Measurements from ENCODE around the gene CREBBP. TPM values are rescaled to one million over a fixed set of nuclear protein-coding genes. Genes with fewer than 3 reads are reported as not detected.

Gene CREBBP
- total and polyA plus RNA-seq, 2 experiments from 2014 or later = 36.9 to 54.8 TPM

DNA sequence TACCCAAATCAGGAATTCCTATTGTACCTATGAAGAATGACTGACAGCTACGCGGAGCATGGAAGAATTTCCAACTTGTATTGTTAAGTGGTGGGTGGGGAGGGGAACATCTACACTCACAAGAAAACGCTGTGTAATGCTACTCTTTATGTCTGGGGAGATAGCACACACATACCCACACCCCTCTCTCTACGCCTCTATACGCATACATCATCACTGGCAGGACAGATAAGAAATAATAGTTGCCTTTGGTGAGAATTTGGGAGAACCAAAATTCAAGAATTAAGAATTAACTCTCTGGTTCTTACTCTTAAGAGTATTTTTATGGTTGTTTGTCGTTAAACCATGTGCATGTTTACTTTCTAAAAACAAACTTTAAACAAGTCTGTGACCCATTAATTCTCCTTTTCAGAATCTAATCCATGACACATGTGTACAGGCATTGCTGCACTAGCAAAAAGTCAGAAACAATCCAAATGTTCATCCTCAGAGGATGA, 33.9 kb downstream of the CREBBP start:
- Histone ChIP-seq H3F3A (replicated peaks; ENCODE audit: low read depth) (no peaks in the 10 kb centered on the region), H3K4me3 (no peak overlapping the region), H3K79me2 (replicated peaks; ENCODE audit: insufficient read depth) (peaks cover 95% of the 10 kb centered on the region), H3K27ac (ENCODE audit: low read depth) (no peak overlapping the region), H3K4me1 (ENCODE audit: insufficient read depth) (peaks cover 14% of the 10 kb centered on the region), H3K9me2 (ENCODE audit: insufficient read depth) (no peaks in the 10 kb centered on the region), H3K36me3 (ENCODE audit: insufficient read depth) (peaks cover 5% of the 10 kb centered on the region; the same call in 1 of the 2 replicates), H3K27me3 (ENCODE audit: insufficient read depth) (no peaks in the 10 kb centered on the region), H2AFZ (no peak overlapping the region), H4K20me1 (replicated peaks; ENCODE audit: insufficient read depth) (peaks cover 52% of the 10 kb centered on the region), H3K4me2 (no peak overlapping the region)
- Mint-ChIP-seq H3K9me3 (no peaks in the 10 kb centered on the region), H3K27me3 (ENCODE audit: insufficient read depth, low read depth, poor library complexity) (no peaks in the 10 kb centered on the region), H3K4me3 (no peak overlapping the region), H3K27ac (no peak overlapping the region), H3K4me1 (peaks cover 14% of the 10 kb centered on the region), H3K36me3 (ENCODE audit: low read depth) (peaks cover 31% of the 10 kb centered on the region)
- no peak for DNase-seq (ENCODE audit: low spot score)
- no peak for ATAC-seq
- TF ChIP-seq JUNB (IDR thresholded peaks at IDR 0.05; ENCODE audit: unreplicated experiment) = no peak
- TF ChIP-seq, protein P1, sequence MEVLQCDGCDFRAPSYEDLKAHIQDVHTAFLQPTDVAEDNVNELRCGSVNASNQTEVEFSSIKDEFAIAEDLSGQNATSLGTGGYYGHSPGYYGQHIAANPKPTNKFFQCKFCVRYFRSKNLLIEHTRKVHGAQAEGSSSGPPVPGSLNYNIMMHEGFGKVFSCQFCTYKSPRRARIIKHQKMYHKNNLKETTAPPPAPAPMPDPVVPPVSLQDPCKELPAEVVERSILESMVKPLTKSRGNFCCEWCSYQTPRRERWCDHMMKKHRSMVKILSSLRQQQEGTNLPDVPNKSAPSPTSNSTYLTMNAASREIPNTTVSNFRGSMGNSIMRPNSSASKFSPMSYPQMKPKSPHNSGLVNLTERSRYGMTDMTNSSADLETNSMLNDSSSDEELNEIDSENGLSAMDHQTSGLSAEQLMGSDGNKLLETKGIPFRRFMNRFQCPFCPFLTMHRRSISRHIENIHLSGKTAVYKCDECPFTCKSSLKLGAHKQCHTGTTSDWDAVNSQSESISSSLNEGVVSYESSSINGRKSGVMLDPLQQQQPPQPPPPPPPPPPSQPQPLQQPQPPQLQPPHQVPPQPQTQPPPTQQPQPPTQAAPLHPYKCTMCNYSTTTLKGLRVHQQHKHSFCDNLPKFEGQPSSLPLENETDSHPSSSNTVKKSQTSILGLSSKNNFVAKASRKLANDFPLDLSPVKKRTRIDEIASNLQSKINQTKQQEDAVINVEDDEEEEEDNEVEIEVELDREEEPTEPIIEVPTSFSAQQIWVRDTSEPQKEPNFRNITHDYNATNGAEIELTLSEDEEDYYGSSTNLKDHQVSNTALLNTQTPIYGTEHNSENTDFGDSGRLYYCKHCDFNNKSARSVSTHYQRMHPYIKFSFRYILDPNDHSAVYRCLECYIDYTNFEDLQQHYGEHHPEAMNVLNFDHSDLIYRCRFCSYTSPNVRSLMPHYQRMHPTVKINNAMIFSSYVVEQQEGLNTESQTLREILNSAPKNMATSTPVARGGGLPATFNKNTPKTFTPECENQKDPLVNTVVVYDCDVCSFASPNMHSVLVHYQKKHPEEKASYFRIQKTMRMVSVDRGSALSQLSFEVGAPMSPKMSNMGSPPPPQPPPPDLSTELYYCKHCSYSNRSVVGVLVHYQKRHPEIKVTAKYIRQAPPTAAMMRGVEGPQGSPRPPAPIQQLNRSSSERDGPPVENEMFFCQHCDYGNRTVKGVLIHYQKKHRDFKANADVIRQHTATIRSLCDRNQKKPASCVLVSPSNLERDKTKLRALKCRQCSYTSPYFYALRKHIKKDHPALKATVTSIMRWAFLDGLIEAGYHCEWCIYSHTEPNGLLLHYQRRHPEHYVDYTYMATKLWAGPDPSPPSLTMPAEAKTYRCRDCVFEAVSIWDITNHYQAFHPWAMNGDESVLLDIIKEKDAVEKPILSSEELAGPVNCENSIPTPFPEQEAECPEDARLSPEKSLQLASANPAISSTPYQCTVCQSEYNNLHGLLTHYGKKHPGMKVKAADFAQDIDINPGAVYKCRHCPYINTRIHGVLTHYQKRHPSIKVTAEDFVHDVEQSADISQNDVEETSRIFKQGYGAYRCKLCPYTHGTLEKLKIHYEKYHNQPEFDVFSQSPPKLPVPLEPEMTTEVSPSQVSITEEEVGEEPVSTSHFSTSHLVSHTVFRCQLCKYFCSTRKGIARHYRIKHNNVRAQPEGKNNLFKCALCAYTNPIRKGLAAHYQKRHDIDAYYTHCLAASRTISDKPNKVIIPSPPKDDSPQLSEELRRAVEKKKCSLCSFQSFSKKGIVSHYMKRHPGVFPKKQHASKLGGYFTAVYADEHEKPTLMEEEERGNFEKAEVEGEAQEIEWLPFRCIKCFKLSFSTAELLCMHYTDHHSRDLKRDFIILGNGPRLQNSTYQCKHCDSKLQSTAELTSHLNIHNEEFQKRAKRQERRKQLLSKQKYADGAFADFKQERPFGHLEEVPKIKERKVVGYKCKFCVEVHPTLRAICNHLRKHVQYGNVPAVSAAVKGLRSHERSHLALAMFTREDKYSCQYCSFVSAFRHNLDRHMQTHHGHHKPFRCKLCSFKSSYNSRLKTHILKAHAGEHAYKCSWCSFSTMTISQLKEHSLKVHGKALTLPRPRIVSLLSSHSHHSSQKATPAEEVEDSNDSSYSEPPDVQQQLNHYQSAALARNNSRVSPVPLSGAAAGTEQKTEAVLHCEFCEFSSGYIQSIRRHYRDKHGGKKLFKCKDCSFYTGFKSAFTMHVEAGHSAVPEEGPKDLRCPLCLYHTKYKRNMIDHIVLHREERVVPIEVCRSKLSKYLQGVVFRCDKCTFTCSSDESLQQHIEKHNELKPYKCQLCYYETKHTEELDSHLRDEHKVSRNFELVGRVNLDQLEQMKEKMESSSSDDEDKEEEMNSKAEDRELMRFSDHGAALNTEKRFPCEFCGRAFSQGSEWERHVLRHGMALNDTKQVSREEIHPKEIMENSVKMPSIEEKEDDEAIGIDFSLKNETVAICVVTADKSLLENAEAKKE (CRISPR knock-in tag; IDR thresholded peaks at IDR 0.05) = no peak
- no peak for TF ChIP-seq ZNF114 (CRISPR knock-in tag; IDR thresholded peaks at IDR 0.05)
- TF ChIP-seq NANOG (IDR thresholded peaks at IDR 0.05; ENCODE audit: borderline replicate concordance) = no peak
- no peak for TF ChIP-seq EZH2 (IDR thresholded peaks at IDR 0.05; ENCODE audit: low read depth, unreplicated experiment)
- TF ChIP-seq, protein P2, sequence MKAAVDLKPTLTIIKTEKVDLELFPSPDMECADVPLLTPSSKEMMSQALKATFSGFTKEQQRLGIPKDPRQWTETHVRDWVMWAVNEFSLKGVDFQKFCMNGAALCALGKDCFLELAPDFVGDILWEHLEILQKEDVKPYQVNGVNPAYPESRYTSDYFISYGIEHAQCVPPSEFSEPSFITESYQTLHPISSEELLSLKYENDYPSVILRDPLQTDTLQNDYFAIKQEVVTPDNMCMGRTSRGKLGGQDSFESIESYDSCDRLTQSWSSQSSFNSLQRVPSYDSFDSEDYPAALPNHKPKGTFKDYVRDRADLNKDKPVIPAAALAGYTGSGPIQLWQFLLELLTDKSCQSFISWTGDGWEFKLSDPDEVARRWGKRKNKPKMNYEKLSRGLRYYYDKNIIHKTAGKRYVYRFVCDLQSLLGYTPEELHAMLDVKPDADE (IDR thresholded peaks at IDR 0.05) = no peak
